IPS-NIHi7 (cell line): ENCODE data around the gene RB1.

Experiments
- DNase-seq: peaks from one replicate; pipeline ENCODE4 v3.0.0; 2012; ENCODE audit warnings: mixed read lengths; ENCODE audit errors: extremely low spot score

RB1 gene

DNA sequence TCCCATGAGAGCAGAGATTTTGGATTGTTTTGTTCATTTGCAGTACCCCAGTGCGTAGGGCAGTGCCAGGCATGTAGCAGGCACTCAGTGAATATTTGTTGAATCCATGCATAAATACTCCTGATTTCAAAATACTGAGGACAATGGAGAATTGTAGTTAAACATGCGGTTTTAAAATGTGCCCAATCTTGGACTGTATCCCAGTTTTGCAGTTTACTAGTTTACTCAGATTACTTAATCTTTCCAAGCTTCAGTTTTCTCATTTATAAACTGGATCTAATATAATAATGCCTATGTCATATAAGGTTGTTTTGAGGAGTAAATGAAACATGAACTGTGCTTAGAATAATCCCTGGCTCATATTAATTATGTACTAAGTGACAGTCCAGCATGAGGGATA, 190.3 kb downstream of the RB1 start:
- no peak for DNase-seq

DNA sequence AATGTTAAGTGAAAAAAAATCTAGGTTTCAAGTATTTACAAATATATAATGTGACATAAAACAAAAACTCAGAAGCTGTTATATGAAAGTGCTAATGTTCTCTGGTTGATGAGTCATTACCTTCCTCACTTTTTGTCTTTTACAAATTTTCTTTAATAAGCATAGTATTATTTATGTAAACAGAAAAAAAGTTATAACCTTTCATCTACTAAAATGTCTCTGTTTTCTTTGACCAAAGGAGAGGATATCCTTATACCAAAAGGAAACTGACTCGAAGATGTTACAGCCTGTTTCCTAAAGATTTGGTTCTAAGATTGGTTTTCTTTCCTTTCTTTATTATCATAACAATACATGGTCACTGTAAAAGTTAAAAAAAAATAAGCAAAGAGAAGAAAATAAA, 191.3 kb downstream of the RB1 start:
- no peak for DNase-seq

DNA sequence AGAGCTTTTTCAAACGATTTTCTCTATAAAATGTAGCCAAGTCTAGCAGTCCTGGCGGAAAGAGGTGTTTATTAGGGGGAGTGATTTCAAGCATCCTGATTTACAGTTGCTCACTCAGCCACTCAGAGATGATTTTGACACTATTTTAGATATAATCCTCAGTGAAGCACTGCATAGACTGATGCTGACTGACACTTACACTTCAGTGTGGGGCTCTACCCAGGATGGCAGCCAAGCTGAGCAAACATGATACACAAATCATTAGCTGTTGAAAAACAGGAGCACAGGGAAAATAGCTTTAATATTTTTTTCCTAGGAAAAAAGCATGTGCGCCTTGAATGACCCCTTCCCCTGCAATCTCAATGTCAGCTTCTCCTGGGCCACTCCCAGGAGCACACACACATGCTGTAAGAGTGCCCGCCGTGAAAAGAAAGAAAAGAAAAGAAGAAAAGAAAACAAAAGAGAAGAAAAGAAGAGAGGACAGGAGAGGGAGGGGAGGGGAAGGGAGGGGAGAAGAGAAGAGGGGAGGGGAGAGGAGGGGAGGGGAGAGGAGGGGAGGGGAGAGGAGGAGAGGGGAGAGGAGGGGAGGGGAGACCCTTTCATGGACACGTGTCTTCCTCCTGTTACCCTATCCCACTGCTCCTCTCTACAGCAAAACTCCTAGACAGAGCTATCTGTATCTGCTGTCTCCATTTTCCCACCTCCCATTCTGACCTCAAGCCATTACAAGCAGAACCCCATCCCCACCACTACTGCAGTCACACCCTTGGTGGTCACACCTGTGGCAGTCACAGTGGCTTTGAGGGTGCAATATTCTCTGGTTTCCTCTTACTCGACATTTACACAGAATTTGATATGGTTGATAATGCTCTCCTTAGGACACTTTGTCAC, 193.0 kb downstream of the RB1 start:
- DNase-seq = no peak

DNA sequence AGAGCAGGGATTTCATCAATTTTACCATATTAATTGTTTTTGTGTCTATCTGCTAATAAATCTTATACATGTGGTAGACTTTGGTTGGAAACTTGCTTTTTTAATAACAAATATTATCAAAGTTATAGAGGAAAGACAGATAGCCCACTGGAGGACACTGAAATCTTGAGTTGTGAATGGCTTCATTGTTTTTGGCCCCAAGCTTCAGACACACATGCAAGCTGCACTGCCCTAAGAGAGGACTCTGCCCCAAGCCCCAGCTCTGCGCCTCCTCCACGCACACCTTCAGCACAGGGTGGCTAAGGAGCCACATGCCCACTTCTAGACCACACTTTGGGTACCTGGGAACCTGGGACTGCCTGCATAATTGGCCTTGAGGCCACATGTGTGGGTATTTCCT, 194.1 kb downstream of the RB1 start:
- DNase-seq = no peak

DNA sequence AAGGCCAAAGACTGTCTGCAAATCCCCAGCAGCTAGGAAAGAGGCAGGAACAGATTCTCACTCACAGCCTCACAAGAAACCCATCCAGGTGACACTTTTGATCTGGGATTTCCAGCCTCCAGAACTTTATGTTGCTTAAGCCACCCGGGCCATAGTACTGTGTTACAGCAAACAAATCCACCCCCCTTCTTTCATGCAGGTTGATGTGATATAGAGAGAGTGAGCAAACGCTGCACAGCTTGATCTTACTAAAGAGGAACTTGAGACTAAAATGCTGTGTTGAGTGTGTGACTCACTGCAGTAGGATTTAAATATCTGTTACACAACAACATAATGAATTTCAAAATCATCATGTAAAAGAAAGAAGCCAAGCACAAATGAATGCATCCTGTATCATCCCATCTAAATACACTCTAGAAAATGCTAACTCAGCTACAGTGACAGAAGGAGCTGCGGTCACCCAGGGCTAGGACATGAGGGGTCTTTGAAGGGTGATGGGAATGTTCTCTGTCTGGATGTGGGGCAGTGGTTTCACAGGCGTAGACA, 197.2 kb downstream of the RB1 start:
- DNase-seq = no peak

DNA sequence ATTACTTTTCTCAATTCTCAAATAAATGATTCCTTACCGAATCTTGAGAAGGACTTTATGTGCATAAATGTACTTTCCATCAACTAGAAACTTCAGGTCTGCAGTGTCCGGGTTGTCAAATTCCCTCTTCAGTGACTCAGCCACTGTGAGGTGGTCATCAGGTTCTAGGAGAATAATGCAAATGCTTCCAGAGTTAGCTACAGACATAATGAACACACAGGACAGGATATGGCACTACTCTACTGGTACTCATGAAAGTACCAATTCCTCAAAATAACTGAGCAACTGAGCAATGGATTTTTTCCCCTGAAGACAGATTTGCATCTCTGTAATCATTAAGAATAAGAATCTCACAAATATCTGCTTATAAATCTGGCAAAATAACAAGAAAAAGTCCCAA, 198.2 kb downstream of the RB1 start:
- DNase-seq = no peak

DNA sequence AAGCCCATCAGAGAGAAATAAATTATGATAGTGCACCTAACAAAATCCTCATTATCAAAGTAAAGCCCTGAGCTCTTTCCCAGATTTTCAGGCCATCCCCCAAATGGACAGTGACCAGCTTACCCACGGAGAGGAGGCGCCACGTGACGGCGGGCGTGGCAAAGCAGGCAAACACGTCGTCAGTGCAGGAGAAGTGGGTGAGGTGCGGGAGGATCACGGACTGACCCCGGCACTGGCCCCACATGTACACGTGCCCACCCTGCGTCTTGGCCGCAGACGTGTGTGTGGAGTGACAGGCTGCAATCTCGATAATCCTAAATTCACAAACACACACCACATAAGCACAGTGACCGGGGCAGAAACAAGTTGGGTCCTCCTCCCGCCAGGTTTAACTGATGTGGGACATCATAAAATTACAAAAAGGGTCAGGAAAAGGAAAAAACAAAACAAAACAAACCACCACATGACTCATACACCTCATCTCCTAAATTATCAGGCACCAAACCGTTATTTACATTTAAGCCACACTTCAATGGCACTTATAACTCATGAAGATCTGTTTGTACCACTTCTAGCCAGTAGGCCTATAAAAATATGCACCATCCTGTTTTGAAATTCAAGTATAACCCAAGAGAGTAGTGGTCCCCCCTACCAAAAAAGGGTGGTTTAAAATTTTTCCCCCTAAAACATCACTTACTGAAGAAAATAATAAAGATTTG, 199.2 kb downstream of the RB1 start:
- DNase-seq = no peak

DNA sequence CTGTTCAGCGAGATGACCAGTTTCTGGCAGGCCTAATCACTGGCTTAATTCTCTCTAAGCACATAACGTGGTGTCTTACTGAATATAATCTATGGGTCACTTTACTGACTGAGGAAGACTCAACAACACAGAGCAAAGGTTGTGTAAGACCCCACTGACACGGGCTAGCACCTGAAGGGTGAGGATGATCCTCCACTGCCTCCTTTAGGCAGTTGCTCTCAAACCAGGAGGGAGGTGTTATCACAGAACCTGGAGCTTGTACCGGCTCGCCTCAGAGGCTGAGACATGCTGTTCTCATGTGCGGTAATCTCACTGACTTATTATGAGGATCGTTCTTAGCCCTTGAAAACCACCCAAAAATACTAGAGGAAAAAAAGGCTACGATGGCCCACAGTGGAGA, 201.1 kb downstream of the RB1 start:
- peak; percentile 22 for DNase-seq

DNA sequence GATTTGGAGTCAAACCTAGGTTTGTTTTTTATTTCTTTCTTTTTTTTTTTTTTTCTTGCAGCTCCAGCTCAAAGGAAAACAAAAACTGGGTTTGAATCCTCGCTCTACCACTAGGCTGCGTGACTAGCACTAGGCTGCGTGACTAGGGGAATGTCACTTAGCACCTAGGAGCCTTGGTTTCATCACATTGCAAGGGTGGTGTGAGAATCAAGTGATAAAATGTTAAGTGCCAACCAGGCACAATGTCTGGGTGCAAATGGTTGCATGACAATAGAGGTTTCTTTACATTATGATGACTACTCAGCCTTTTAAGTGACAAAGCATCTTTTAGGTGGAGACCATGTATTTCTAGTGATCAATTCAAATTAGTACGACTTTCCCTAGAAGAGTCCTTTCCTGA, 201.5 kb downstream of the RB1 start:
- DNase-seq = peak; percentile 27

DNA sequence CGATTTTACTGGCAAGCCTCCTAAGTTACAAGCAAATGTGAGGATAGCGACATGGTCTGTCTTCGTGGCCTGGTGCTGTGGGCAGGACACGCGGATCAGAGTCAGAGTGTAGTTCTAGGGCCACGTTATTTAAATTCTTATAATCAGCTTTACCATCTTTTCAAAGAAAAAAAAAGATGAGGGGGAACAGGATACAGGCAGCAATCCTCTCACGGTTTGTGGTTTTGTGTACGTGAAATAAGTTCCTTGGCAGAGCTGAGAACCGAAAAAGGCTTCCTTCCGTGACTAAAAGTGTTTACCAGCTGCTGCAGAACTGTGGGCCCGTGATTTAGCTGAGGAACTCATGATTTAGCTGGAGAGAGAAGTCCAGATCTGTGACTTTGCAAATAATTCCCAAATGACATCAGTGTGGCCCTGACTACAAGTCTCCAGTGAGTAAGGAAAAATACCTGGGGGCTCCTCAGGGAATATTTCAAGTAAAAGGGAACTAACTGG, 202.1 kb downstream of the RB1 start:
- DNase-seq = no peak

DNA sequence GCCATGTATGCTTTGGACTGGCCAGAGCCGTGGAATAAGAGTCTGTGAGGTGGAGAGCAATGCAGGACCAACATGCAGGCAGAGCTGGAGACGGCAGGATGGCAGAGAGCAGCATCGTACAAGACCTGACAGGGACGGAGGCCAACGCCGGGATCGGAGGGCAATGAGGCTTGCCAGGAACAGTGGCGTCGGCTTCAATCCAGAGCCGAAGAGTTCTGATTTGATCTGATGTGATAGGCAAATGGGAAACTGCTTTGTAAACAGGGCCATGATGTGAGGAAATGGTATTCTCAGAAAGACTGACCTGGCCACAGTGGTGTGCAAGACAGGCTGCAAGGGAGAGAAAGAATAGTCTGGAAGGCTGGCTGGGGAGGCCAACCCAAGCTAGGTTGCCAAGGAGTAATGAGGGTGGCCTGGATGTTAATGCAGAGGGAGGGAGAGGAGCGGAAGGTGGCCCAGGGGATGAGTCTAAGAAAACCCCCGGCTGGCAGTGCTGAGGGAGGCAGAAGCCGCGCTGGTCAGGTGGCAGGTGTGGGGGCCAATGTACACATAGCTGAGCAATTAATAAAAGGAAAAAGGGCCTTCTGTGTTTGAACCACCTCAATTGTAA, 202.6 kb downstream of the RB1 start:
- no peak for DNase-seq

DNA sequence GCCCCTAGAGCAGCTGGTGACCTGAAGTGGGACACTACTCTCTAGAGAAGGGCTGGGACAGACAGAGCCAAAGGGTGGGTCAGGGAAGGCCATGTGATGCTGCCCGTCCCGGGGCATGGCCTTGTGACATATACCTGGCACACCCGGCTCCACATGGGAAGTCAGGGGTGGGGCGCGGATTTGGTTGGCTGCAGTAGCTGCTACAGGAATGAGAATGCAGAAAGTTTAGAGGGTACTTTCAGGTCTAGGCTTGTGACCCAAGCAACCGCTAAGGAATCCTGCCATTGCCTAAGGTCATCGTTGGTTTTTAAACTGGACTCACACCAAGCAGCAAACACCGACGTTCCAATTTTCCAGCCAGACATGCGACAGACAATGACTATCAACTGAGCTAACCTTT, 203.5 kb downstream of the RB1 start:
- DNase-seq = no peak

DNA sequence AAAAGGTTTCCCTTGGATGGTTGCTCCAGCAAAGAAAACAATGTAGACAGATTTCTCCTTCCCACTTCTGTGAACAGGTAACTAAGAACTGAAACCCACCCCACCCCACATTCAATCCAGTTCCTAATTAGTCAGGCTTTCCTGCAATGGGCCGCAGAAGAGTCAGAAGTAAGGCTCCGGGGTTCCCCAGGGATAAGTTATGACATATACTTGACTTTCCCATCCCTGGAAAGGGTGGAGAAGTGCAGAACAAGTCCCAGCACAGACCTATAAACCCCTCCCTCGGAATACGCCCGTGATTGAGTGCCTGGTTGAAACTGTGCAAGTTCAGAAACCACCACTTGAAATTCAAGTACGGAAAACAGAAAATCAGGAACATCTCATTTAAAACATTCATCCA, 204.5 kb downstream of the RB1 start:
- no peak for DNase-seq

DNA sequence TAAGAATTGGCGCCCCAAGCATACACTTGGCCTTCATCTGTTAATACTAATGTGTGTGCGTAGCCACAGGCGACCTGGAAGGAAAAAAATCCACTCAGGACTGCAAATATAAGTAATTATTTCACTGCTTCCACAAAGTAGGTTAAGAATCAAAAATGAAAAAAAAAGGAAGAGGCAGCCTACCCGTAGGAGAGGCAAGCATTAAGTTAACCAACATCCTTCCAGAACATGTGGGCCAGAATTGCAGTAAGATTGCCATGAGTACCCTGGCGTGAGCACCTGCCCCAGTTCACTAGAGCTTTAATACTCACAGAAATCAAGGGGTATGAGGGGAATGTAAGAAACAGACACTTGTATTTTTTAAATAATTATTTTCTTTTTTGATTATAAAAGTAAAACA, 207.1 kb downstream of the RB1 start:
- DNase-seq = no peak

DNA sequence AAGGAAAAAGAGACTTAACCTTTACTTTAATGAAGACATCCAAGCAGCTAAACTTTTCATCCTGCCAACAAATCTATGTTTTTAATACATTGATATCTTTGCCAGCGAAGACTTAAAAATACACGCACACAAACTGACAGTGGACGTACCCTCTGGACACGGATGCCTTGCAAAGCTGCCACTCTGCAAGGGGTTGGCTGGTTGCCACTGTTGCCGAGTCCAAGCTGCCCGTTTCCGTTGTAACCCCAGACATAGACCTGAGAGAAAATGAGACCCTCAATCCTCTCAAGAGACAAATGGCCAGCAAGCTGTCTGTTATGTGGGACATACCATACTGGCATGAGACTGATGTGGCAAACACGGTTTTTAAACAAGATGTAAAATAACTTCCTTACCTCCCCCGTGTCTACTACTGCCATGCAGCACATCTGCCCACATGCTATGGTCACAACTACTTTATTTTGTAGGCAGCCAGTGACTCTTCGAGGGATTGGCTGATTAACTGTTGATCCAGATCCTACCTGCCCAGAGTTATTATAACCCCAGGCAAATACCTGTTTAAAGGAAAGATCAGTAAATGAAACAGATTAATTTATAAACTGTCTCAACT, 208.2 kb downstream of the RB1 start:
- no peak for DNase-seq

DNA sequence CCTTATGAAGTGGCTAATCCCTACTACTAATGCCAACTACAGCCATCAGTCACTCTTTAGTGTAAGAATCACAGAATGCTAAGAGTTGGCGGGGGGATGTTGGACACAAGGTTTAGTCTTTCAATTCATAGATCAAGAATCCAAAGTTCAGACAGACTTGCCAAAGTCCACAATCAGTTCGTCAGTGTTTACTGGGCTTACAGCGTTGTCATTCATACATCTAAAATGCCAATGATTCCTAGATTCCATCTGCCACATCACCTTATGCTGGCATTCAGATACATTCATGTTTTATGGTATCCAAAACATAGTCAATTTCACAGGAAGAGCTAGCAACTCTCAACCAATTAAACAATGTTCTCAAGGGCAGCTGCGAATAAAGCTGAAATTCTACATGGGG, 211.2 kb downstream of the RB1 start:
- no peak for DNase-seq

DNA sequence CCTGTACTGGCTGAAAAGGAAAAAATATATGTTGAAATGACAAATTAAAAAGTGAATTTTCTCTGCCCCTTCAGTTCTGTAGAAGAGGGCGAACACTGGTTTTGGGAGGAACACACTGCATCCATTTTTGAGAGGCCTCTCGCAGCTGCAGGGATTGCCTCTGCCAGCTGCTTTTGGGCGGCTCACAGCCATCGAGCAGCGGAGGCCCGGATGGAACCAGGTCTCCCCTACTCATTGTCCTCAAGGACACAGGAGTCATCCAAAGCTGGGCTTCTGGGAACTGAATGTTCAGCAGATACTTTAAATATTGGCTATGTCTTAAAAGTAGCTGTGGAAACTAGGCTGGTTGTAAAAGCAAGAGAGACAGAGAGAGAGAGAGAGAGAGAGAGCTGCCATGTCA, 212.2 kb downstream of the RB1 start:
- no peak for DNase-seq

DNA sequence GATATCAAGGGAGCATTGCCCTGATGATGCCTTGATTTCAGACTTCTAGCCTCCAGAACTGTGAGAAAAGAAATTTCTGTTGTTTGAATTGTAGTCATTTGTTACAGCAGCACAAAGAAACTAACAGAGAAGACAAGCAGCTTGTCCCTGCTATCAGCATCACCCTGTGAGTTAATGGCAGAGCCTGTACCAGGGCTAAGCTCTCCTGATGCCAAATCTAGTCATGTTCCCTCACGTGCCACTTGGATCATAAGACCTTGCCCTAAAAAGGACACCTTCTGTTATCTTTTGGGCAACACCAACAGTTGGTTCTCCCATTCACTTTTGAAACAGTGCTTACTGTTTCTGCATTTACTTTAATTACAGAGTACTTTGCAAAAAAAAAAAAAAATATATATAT, 214.5 kb downstream of the RB1 start:
- no peak for DNase-seq

DNA sequence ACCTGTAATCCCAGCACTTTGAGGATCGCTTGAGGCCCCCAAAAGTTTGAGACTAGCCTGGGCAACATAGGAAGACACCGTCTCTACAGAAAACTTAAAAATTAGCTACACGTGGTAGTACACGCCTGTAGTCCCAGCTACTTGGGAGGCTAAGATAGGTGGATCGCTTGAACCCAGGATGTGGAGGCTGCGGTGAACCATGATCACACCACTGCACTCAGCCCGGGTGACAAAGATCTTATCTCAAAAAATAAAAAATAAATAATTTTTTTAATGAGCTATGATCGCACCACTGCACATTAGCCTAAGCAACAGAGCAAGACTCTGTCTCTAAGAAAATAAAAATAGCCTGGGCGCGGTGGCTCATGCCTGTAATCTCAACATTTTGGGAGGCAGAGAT, 222.7 kb downstream of the RB1 start:
- DNase-seq = no peak

DNA sequence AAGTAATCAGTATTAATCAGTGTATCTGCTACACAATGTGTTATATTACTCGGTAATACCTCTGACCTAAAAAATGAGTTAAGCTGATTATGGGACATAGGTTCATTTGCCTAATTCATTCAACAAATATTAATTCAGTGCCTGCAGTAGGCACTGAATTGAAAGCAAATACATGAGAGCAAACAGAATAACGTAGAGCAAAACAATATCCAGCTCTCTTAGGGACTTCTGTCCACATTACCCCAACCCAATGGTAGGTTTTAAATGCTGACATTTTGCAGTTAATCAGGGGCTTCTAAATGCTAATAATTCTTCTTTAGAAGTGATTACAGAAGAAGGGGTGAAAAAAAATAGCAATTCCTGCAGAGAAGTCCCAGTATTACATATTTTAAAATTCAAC, 224.4 kb downstream of the RB1 start:
- DNase-seq = no peak

DNA sequence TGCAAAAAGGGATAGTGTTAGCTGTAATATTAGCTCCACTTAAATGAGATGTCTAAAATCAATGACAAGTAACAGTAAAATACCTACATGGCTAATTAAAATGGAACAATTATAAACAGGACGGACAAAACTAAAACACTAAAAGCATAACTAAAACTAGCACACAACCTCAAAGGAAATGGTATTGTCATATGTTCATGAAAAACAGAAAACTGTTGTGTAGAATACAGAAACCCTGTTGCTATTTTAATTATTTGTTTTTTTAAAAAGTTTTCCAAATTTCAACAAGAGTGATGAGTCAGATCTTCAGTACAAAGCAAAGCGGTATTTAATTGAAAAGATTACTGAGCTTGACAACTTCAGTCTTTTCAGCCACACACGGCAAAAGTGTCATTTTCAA, 225.2 kb downstream of the RB1 start:
- DNase-seq = no peak

DNA sequence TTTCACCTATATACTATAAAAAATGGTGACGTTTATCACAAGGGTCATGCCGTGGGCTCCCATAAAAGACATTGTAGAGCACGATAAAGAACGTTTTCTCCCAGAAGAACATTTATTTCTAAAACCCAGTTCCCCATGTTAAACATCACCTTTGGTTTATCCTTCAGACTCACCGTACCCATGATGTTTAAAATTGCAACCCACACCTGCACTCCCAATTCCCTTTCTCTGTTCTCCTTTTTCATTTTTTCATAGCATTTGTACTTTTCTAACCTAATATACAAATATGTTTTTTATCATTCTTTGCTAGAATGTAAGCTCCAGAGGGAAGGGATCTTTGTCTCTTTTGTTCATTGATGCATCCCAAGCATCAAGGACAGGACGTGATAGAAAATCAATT, 227.3 kb downstream of the RB1 start:
- no peak for DNase-seq
